A549 (cell line): ENCODE results near the gene TNNI3K. TPM values are rescaled to one million over a fixed set of nuclear protein-coding genes. Genes with fewer than 3 reads are reported as not detected.

Experiments
- ATAC-seq, 2 experiments: fragments of 200-7000 bp in 1 of 2; fragments of >200 bp in 1 of 2; cut with Nextera tagmentation in 1 of 2; cut with Tn5 transposase in 1 of 2; 3 replicates each; pipeline versions ENCODE4 v1.8.0 to v1.9.1; 2018 to 2020; ENCODE audit warnings: mild to moderate bottlenecking in 1 of 2, moderate library complexity in 1 of 2
- CTCF ChIA-PET: fragments of 300-600 bp; sonication (Branson Sonifier 250); formaldehyde crosslinking; extraction: SDS; loops from one replicate; lab custom pipeline; 2021; ENCODE audit warnings: antibody characterized with exemption, inconsistent platforms; lab: Yijun Ruan, JAX
- POLR2A ChIA-PET: fragments of 350-600 bp; formaldehyde crosslinking; extraction: SDS; loops from one replicate; lab custom pipeline; 2021; ENCODE audit warnings: antibody characterized with exemption, inconsistent platforms; lab: Yijun Ruan, JAX
- DNase-seq, 2 experiments: peaks; one replicate each; pipeline versions ENCODE4 v3.0.0 to v3.0.0-alpha.2; 2011 to 2016; ENCODE audit warnings: low read depth in 1 of 2, low spot score in 1 of 2
- FAIRE-seq: peaks from 2 replicates; lab custom pipeline; 2011; peaks lifted over from hg19 to GRCh38; lab: Jason Lieb, UNC
- H3K27ac ChIP-seq, 2 experiments: fragments of >200 bp; sonication (Bioruptor Twin); formaldehyde crosslinking; 3 replicates each; pipeline ENCODE4 v1.5.1; 2016 to 2017
- H3K4me1 ChIP-seq: fragments of >200 bp; sonication (Bioruptor Twin); formaldehyde crosslinking; 3 replicates; pipeline ENCODE4 v1.6.1; 2016
- H3K4me2 ChIP-seq: fragments of >200 bp; sonication (Bioruptor Twin); formaldehyde crosslinking; 3 replicates; pipeline ENCODE4 v1.6.1; 2016
- H3K4me3 ChIP-seq: fragments of >200 bp; sonication (Bioruptor Twin); formaldehyde crosslinking; 3 replicates; pipeline ENCODE4 v1.5.1; 2016
- H3K9me3 ChIP-seq: fragments of >200 bp; sonication (Bioruptor Twin); formaldehyde crosslinking; 3 replicates; pipeline ENCODE4 v1.6.1; 2016
- ATOH8 ChIP-seq: fragments of 250-450 bp; sonication (Bioruptor Pico); IDR thresholded peaks from 2 replicates; pipeline ENCODE4 v1.5.0; 2020; ENCODE audit warnings: low read depth, mild to moderate bottlenecking, moderate library complexity
- CBX2 ChIP-seq: fragments of 200-600 bp; sonication (generic); IDR thresholded peaks from 2 replicates; pipeline ENCODE4 v1.6.1; 2016; ENCODE audit warnings: low read depth, mild to moderate bottlenecking, borderline replicate concordance
- CBX8 ChIP-seq: fragments of 200-600 bp; sonication (generic); IDR thresholded peaks from 2 replicates; pipeline ENCODE4 v1.6.1; 2016
- CHD2 ChIP-seq: fragments of 150-350 bp; IDR thresholded peaks from 2 replicates; pipeline ENCODE4 v1.6.1; 2014; ENCODE audit warnings: low read length; ENCODE audit not compliant: partially characterized antibody
- CTCF ChIP-seq: fragments of >200 bp; sonication (Bioruptor Twin); formaldehyde crosslinking; IDR thresholded peaks from 3 replicates; pipeline ENCODE4 v1.5.1; 2016
- EHF ChIP-seq: fragments of 250-450 bp; sonication (Bioruptor Pico); IDR thresholded peaks from 2 replicates; pipeline ENCODE4 v1.5.0; 2020; ENCODE audit warnings: mild to moderate bottlenecking
- EHMT2 ChIP-seq: fragments of 200-600 bp; sonication (generic); IDR thresholded peaks from 2 replicates; pipeline ENCODE4 v1.6.1; 2016; ENCODE audit warnings: antibody characterized with exemption, low read depth, mild to moderate bottlenecking, moderate library complexity
- EP300 ChIP-seq, 2 experiments: fragments of >200 bp; sonication (Bioruptor Twin); formaldehyde crosslinking; IDR thresholded peaks; 2 replicates in 1 of 2; 3 replicates in 1 of 2; pipeline ENCODE4 v1.6.1; 2016 to 2017
- ESRRA ChIP-seq: fragments of 150-350 bp; IDR thresholded peaks from 2 replicates; pipeline ENCODE4 v1.6.1; 2014; ENCODE audit warnings: mild to moderate bottlenecking, low read length, borderline replicate concordance
- HEYL ChIP-seq: fragments of 250-450 bp; sonication (Bioruptor Pico); IDR thresholded peaks from 2 replicates; pipeline ENCODE4 v1.8.0; 2021; ENCODE audit warnings: mild to moderate bottlenecking, moderate library complexity
- JUN ChIP-seq, 2 experiments: fragments of >200 bp; sonication (Bioruptor Twin); formaldehyde crosslinking; IDR thresholded peaks; 2 replicates in 1 of 2; 3 replicates in 1 of 2; pipeline ENCODE4 v1.6.1; 2016 to 2017
- KDM1A ChIP-seq: fragments of 200-600 bp; sonication (generic); IDR thresholded peaks from 2 replicates; pipeline ENCODE4 v1.6.1; 2016; ENCODE audit warnings: low read depth, mild to moderate bottlenecking
- KDM5A ChIP-seq: fragments of 200-600 bp; sonication (generic); IDR thresholded peaks from 2 replicates; pipeline ENCODE4 v1.6.1; 2016; ENCODE audit warnings: antibody characterized with exemption, mild to moderate bottlenecking
- MAFK ChIP-seq: fragments of 450-650 bp; IDR thresholded peaks from 2 replicates; pipeline ENCODE4 v1.6.1; 2014; ENCODE audit not compliant: partially characterized antibody
- MAX ChIP-seq: IDR thresholded peaks from 2 replicates; pipeline ENCODE4 v1.6.1; 2012
- NFE2L2 ChIP-seq: fragments of 150-350 bp; conservative IDR thresholded peaks from 2 replicates; pipeline ENCODE4 v1.6.1; 2014; ENCODE audit warnings: low read length
- NR3C1 ChIP-seq: fragments of >200 bp; sonication (Bioruptor Twin); formaldehyde crosslinking; IDR thresholded peaks from 3 replicates; pipeline ENCODE4 v1.6.1; 2017
- POLR2AphosphoS2 ChIP-seq: conservative IDR thresholded peaks from 2 replicates; pipeline ENCODE4 v1.6.1; 2012; ENCODE audit warnings: low read length, improper control_type of control experiment, inconsistent platforms
- RAD21 ChIP-seq, 2 experiments: fragments of >200 bp in 1 of 2; sonication (Bioruptor Twin) in 1 of 2; formaldehyde crosslinking in 1 of 2; IDR thresholded peaks in 1 of 2; conservative IDR thresholded peaks in 1 of 2; 2 replicates in 1 of 2; 3 replicates in 1 of 2; pipeline ENCODE4 v1.6.1; 2012 to 2018; ENCODE audit warnings: inconsistent platforms in 1 of 2
- RARB ChIP-seq: fragments of 250-450 bp; sonication (Bioruptor Pico); IDR thresholded peaks from 2 replicates; pipeline ENCODE4 v1.8.0; 2021; ENCODE audit warnings: mild to moderate bottlenecking, moderate library complexity
- RCOR1 ChIP-seq: fragments of 150-350 bp; IDR thresholded peaks from 2 replicates; pipeline ENCODE4 v1.6.1; 2014; ENCODE audit warnings: antibody characterized with exemption, low read length, low read depth
- RFX5 ChIP-seq: fragments of 450-650 bp; IDR thresholded peaks from 2 replicates; pipeline ENCODE4 v1.7.1; 2014; ENCODE audit warnings: antibody characterized with exemption, mild to moderate bottlenecking, moderate library complexity
- RNF2 ChIP-seq: fragments of 200-600 bp; sonication (generic); IDR thresholded peaks from 2 replicates; pipeline ENCODE4 v1.6.1; 2016; ENCODE audit warnings: low read depth, mild to moderate bottlenecking, antibody characterized with exemption, moderate library complexity, borderline replicate concordance
- SMC3 ChIP-seq: fragments of >200 bp; sonication (Bioruptor Twin); formaldehyde crosslinking; IDR thresholded peaks from 3 replicates; pipeline ENCODE4 v1.6.1; 2018; ENCODE audit warnings: inconsistent platforms
- ZFP36 ChIP-seq: fragments of 450-650 bp; IDR thresholded peaks from 2 replicates; pipeline ENCODE4 v1.6.1; 2014; ENCODE audit warnings: borderline replicate concordance; ENCODE audit not compliant: partially characterized antibody
- ZNF302 ChIP-seq: fragments of 250-450 bp; sonication (Bioruptor Pico); IDR thresholded peaks from 2 replicates; pipeline ENCODE4 v1.9.0; 2021; ENCODE audit warnings: inconsistent platforms, mild to moderate bottlenecking, moderate library complexity
- WGBS: methylation state at CpG from one replicate; pipeline ENCODE4 v1.1.6; 2017; ENCODE audit errors: missing lambda C conversion rate; 5-methylcytosine and 5-hydroxymethylcytosine counted together
- polyA plus RNA-seq, 4 experiments: library from polyadenylated mRNA; depleted of rRNA in 3 of 4; stranded (reverse); fragments of >200 nt; fragmentation: RNase III in 1 of 4; extraction: RNeasy Plus Mini Kit Qiagen cat#74134 plus additional on column Dnase treatment in 1 of 4; gene quantifications; 2 replicates in 3 of 4; 3 replicates in 1 of 4; pipeline ENCODE4 v1.2.3, GENCODE V29; 2011 to 2017
- TF ChIP-seq, protein P1 (sequence below): fragments of 250-450 bp; sonication (Bioruptor Pico); IDR thresholded peaks from 2 replicates; pipeline ENCODE4 v1.5.0; 2021; ENCODE audit warnings: mild to moderate bottlenecking, moderate library complexity, borderline replicate concordance
- TF ChIP-seq, protein P2 (sequence below): IDR thresholded peaks from 2 replicates; pipeline ENCODE4 v1.6.1; 2012
- TF ChIP-seq, protein P3 (sequence below): fragments of 450-650 bp; IDR thresholded peaks from 2 replicates; pipeline ENCODE4 v1.6.1; 2014; ENCODE audit warnings: antibody characterized with exemption

TNNI3K gene
- polyA plus RNA-seq, 2 of the 4 experiments (the other 2 are of a cell fraction) = 0.67 TPM; not detected in 1

- DNase-seq = no peak
- no peak for FAIRE-seq
- no peak for ATAC-seq
- CTCF ChIA-PET = no interaction called here
- H3K4me3 ChIP-seq = no peak overlapping the region
- no peak overlapping the region for H3K4me2 ChIP-seq
- POLR2A ChIA-PET = no interaction called here
- no peaks in the 10 kb centered on the region for H3K9me3 ChIP-seq
- no peak overlapping the region for H3K27ac ChIP-seq
- no peak for TF ChIP-seq RFX5
- no peak for TF ChIP-seq KDM1A
- TF ChIP-seq, protein P1, sequence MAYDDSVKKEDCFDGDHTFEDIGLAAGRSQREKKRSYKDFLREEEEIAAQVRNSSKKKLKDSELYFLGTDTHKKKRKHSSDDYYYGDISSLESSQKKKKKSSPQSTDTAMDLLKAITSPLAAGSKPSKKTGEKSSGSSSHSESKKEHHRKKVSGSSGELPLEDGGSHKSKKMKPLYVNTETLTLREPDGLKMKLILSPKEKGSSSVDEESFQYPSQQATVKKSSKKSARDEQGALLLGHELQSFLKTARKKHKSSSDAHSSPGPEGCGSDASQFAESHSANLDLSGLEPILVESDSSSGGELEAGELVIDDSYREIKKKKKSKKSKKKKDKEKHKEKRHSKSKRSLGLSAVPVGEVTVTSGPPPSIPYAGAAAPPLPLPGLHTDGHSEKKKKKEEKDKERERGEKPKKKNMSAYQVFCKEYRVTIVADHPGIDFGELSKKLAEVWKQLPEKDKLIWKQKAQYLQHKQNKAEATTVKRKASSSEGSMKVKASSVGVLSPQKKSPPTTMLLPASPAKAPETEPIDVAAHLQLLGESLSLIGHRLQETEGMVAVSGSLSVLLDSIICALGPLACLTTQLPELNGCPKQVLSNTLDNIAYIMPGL (CRISPR knock-in tag) = no peak
- no peak for TF ChIP-seq RCOR1
- TF ChIP-seq RNF2 = no peak
- TF ChIP-seq, protein P2, sequence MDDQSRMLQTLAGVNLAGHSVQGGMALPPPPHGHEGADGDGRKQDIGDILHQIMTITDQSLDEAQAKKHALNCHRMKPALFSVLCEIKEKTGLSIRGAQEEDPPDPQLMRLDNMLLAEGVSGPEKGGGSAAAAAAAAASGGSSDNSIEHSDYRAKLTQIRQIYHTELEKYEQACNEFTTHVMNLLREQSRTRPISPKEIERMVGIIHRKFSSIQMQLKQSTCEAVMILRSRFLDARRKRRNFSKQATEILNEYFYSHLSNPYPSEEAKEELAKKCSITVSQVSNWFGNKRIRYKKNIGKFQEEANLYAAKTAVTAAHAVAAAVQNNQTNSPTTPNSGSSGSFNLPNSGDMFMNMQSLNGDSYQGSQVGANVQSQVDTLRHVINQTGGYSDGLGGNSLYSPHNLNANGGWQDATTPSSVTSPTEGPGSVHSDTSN = no peak
- TF ChIP-seq EHF (CRISPR knock-in tag) = no peak
- TF ChIP-seq ATOH8 (CRISPR knock-in tag) = no peak
- TF ChIP-seq NR3C1 = no peak
- no peak for TF ChIP-seq ZFP36
- no peak for TF ChIP-seq ESRRA
- TF ChIP-seq POLR2AphosphoS2 = no peak
- no peak for TF ChIP-seq MAX
- no peak for TF ChIP-seq EHMT2
- TF ChIP-seq SMC3 = no peak
- no peak for TF ChIP-seq HEYL (CRISPR knock-in tag)
- TF ChIP-seq KDM5A = no peak
- TF ChIP-seq, protein P3, sequence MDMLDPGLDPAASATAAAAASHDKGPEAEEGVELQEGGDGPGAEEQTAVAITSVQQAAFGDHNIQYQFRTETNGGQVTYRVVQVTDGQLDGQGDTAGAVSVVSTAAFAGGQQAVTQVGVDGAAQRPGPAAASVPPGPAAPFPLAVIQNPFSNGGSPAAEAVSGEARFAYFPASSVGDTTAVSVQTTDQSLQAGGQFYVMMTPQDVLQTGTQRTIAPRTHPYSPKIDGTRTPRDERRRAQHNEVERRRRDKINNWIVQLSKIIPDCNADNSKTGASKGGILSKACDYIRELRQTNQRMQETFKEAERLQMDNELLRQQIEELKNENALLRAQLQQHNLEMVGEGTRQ = no peak
- WGBS = 18% methylated on average over 2 of the region's 2 CpGs
- H3K4me1 ChIP-seq = no peaks in the 10 kb centered on the region
Observed at GRCh38 chr1:74457253-74457652, 222.1 kb downstream of the TNNI3K start.

- no peaks in the 10 kb centered on the region for H3K9me3 ChIP-seq
- FAIRE-seq = no peak
- H3K4me2 ChIP-seq = no peak overlapping the region
- ATAC-seq = no peak
- H3K27ac ChIP-seq = no peak overlapping the region
- no peak for DNase-seq
- POLR2A ChIA-PET = no interaction called here
- TF ChIP-seq JUN (IDR thresholded peaks at IDR 0.05) (no peak), RARB (no peak), MAX (no peak), CHD2 (no peak), EP300 (IDR thresholded peaks at IDR 0.05) (no peak), CBX2 (no peak), RAD21 (conservative IDR thresholded peaks at IDR 0.05 in 1 of 2, IDR thresholded peaks at IDR 0.05 in 1 of 2) (no peak), ZNF302 (no peak), MAFK (no peak), NFE2L2 (no peak), CBX8 (no peak), CTCF (no peak), POLR2AphosphoS2 (no peak)
- CTCF ChIA-PET = no interaction called here
- WGBS = 40% methylated on average over 9 of the region's 9 CpGs
- no peak overlapping the region for H3K4me3 ChIP-seq
- H3K4me1 ChIP-seq = no peaks in the 10 kb centered on the region
Observed at GRCh38 chr1:74463333-74463988, 228.3 kb downstream of the TNNI3K start.
